Activated T-helper 1 cell treated with Interleukin-2 at 50 U/mL for 16 hours (primary cell): Measurements from ENCODE around the gene PTPRU.
"Not testable (repeated sequence)": the region's sequence is repeated elsewhere in the genome, so short reads cannot be mapped to it uniquely, and the experiment has no call there.

Source experiments
- DNase-seq: peaks from one replicate; pipeline ENCODE4 v3.0.0-alpha.2; 2020; ENCODE audit warnings: low read depth

The PTPRU gene

DNA sequence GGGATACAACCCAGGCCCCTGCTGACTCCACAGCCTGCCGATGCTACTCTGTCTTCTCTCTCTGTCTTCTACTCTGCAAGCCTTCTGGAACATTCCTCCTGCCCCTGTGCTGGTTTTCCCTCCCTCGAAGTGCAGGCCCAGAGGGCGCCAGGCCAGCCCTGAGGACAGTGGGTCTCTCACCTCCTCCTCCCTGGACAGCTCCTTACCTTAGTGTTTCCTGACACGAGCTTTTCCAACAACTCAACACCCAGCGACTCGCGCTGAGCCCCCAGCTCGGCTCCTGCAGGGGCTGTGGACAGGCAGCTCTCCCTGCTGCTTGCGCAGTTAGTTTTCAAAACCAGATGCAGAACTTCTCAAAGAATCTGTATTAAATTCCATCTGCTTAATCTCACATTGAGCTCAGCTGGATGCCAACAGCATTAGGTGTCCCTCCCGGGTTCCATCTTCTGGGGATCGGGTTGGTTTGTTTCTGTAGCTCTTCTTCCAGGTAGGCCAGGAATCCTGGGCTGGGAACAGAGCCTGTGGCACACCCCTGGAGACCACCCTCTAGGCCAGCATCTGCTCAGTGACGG lies 54.2 kb downstream of the PTPRU start:
- no peak for DNase-seq

- DNase-seq = no peak
These were observed 55.4 kb downstream of the PTPRU start for GRCh38 chr1:29291756-29292155.

DNA sequence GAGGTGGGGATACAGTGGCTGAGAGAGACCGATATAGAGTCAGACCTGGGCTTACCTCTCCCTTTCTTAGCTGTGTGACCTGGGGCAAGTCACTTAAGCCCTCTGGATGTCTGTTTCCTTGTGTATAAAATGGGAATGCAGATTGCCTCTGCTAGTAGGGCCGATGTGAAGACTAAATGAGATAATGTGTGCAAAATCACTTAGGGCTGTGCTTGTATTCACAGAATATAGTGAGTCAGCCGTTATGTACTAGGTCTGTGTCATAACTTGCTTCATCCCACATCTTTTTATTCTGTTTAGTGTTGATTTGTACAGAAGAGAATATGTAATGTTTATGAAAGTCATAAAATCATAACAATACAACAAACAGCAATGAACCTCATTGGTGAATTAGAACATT lies 56.0 kb downstream of the PTPRU start:
- no peak for DNase-seq

DNA sequence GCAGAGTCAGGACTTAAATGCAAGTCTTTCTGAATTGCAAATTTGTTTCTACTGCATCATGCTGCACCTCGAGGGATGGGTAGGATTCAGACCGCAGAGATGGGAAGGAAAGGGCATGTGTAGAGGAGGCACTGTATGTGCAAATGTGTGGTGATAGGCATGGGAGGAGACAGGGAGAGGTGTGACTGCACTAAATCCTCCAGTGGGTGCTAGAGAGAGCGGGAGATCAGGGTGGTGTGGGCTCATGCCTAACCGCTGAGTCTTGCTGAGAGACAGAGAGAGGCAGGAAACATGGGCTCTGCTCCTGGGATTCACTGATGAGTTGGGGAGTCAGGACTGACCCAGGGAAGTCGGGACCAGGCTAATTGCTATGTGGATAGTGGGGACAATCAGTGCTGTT lies 61.1 kb downstream of the PTPRU start:
- no peak for DNase-seq

GRCh38 chr1:29298246-29298645 lies 61.9 kb downstream of the PTPRU start:
- no peak for DNase-seq

DNA sequence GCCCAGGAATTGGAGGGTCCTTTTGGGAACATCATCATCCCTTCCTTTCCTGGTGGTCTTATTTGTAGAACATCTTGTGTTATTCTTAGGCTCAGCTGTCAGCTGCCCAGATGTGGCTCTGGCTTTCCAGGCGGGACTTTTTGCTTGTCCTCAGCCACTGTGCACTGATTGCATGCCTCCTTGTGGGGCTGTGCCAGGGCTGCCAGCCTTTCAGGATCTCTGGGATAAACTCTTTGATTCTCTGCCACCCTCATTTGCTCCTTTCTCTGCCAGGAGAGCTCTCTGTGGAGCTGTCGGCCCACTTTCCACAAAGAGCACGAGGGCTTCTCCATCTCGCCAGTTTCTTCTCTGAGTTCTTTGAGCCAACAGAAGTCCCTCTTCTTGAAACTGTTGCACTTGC lies 63.1 kb downstream of the PTPRU start:
- DNase-seq = no peak

DNA sequence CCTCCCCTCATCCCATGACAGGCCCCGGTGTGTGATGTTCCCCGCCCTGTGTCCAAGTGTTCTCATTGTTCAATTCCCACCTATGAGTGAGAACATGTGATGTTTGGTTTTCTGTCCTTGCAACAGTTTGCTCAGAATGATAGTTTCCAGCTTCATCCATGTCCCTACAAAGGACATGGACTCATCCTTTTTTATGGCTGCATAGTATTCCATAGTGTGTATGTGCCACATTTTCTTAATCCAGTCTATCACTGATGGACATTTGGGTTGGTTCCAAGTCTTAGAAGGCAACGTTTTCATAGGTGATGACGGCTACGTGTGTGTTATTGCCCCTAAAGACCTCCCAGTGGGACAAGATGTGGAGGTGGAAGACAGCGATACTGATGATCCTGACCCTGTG lies 65.4 kb downstream of the PTPRU start:
- not testable (repeated sequence) for DNase-seq

GRCh38 chr1:29303201-29304024 lies 67.1 kb downstream of the PTPRU start:
- DNase-seq = no peak

DNA sequence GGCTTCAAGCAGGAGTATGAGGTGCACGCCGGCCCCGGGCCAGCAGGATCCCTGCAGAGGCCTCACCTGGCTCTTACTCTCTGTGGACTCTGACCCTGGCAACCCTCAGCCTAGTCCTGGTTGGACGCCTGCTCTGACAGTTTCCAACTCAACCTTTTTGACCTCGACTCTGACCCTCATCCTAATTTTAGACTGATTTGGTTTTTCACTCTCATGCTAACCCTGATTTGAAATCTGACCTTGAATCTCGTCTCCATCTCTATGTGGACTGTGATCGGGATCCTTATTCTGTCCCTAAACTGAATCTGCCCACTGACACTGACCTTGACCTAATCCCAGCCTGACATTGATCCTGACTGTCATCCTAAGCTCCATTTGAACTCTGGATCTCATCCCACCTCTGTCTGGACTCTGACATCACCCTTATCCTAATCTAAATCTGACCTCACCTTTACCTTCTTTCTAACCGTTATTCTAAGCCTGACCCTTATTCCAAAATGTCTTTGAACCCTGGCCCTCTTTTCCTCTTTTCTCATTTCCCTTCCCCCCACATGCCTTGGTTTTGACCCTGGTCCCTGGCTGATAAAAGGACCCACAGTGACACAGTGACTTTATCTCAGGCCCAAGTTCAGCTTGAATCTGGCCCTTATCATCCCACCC lies 67.8 kb downstream of the PTPRU start:
- no peak for DNase-seq

DNA sequence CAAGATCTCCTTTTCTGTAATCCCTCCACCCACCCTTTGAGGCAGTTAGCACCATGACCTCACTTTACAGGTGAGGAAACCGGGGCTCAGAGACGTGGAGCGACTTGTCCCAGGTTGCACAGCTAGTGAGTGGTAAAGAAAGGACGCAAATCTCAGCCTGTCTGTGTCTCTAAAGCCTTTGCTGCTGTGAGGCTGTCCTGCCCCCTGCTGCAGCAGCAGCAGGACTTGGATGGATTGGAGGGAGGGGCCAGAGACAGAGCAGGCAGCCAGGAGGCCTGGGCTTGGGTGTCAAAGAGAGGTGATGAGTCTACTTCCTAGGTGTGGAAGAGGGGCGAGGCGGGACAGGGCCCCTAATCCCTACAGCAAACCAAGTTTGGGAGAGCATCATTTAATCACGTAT lies 69.6 kb downstream of the PTPRU start:
- no peak for DNase-seq

DNA sequence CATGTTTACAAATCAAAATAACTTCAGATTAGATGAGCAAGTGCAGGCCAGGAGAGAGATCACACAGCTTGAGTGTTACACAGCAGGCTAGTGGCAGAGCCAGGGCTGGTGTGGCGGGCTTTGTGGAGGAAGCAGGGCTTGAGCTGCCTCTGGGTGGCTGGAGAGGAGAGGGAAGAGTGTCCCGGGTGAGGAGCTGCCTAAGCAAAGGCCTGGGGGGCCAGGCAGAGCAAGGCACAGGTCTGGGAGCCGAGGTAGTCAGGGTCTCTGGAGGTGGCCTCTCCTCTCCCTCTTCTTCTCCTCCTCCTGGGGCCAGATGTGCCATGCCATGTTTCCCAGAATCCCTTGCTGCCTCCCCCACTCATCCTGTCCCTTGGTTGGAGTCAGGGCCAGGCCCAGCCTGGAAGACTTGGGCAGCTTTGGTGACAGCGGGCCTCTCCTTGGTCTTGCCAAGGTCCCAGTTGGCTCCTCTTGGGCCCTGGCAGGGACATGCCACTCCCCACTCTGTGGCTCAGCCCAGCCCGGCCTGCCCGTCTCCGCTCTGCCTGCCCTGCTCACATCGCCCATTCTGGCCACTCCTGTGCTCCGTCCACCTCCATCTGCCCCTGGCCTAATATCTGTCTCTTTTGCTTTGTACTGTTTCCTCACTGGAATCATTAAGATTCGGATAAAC lies 70.3 kb downstream of the PTPRU start:
- no peak for DNase-seq

GRCh38 chr1:29309075-29309474 lies 72.8 kb downstream of the PTPRU start:
- DNase-seq = no peak

DNA sequence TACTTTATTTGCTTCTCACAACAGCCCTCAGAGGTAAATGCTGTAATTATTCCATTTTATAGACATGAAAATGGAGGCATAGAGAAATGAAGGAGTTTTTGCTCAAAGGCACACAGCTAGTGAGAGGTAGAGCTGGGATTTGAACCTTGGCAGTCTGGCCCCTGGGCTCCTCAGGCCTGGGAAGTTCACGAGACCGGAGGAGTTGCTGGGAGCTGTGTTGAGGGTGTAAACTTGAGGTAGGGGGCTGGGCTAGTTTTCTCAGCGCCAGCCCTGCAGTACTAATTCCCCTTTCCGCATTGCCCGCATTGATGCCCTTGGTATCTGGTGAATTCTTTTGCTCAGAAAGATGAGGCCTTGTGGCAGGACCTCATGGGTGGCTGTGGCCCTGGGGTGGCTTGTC lies 73.3 kb downstream of the PTPRU start:
- no peak for DNase-seq

GRCh38 chr1:29310616-29311180 lies 74.4 kb downstream of the PTPRU start:
- DNase-seq = no peak

DNA sequence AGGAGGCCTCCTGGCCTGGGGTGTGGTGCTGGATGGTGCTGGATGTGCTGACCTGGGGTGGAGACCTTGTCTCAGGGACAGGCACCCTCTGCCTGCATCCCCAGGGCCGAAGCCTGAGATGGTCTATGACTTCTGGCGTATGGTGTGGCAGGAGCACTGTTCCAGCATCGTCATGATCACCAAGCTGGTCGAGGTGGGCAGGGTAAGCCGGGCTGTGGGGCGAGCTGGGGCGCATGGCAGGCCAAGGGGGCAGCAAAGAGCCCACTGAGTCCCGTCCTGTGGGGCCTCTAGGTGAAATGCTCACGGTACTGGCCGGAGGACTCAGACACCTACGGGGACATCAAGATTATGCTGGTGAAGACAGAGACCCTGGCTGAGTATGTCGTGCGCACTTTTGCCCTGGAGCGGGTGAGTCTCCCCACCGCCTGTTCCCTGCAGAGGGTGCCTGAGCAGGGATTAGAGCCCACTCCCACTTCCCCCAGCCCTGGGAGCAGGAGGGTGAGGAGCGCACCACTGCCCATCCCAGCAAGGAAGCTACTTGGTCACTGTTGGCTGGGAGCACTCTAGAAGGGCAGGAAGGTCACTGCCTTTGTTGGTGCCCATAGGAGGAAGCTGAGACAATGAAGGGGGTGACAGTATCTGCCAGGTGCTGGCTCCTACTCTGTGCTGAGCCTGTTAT lies 75.2 kb downstream of the PTPRU start:
- DNase-seq = no peak

- DNase-seq = no peak
These were observed 76.4 kb downstream of the PTPRU start for GRCh38 chr1:29312469-29313461.

DNA sequence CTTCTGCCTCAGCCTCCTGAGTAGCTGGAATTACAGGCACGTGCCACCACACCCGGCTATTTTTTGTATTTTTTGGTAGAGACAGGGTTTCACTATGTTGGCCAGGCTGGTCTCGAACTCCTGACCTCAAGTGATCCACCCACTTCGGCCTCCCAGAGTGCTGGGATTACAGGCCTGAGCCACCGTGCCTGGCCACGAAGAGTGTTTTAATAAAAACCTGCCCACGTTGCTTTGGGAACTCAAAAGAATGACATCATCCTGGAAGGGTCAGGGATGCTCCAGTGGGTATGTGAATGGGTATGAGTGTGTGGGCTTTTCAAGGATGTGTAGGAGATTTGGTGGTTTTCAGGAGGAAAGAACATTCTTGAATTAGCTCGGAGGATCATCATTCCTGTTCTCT lies 78.4 kb downstream of the PTPRU start:
- not testable (repeated sequence) for DNase-seq

- DNase-seq = no peak
These were observed 78.9 kb downstream of the PTPRU start for GRCh38 chr1:29315262-29315661.

DNA sequence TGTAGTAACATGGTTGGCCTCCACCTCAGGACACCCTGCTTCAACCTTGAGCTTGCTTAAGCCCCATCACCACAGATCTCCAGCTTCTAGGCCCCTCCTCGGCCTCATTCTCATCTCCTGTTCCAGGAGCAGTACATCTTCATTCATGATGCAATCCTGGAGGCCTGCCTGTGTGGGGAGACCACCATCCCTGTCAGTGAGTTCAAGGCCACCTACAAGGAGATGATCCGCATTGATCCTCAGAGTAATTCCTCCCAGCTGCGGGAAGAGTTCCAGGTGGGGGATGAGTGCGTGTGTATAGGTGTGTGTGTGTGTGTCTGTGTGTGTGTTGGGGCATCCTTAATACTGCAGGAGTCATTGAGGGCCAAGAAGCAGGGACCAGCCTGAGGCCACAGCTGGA lies 79.6 kb downstream of the PTPRU start:
- no peak for DNase-seq

GRCh38 chr1:29317063-29317915 lies 81.0 kb downstream of the PTPRU start:
- no peak for DNase-seq
